ENCODE data around the gene GADD45G.
A peak's percentile ranks its signal among the peaks of the same experiment; 100 is the strongest.

GADD45G gene

GRCh38 chr9:89606049-89606623, 1.3 kb downstream of the GADD45G start:
- intact Hi-C loops (cut with DNase I) = loop anchor here (2.0 to 10.0 kb wide), 3 partner anchors 55 to 399 kb away; no protein-coding TSS in a partner anchor
- DNase-seq = peak; percentile 44 to 93 (median 58)

- intact Hi-C loops (cut with DNase I) = loop anchor here (2.0 to 10.0 kb wide), 3 partner anchors 54 to 398 kb away; no protein-coding TSS in a partner anchor
- peak in 3 of 10 donors; percentile 23 to 86 (median 34) for DNase-seq
Observed at GRCh38 chr9:89606624-89607311, 2.0 kb downstream of the GADD45G start.

- intact Hi-C loops (cut with DNase I) = loop anchor here (5.0 to 10.0 kb wide), 2 partner anchors 314 to 396 kb away; no protein-coding TSS in a partner anchor
- DNase-seq = peak in 2 of 10 donors; percentile 18 to 31
Observed at GRCh38 chr9:89608641-89609335, 4.0 kb downstream of the GADD45G start.

- intact Hi-C loops (cut with DNase I) = loop anchor here (5.0 to 10.0 kb wide), 2 partner anchors 313 to 395 kb away; no protein-coding TSS in a partner anchor
- peak in 2 of 10 donors; percentile 1 to 8 for DNase-seq
Observed at GRCh38 chr9:89609426-89610006, 4.7 kb downstream of the GADD45G start.

GRCh38 chr9:89610391-89610925, 5.6 kb downstream of the GADD45G start:
- DNase-seq = peak in 2 of 10 donors; percentile 13 to 70
- intact Hi-C loops (cut with DNase I) = no loop called here

GRCh38 chr9:89611425-89611824, 6.6 kb downstream of the GADD45G start:
- intact Hi-C loops (cut with DNase I) = no loop called here
- peak in 1 of 10 donors; percentile 18 for DNase-seq

- intact Hi-C loops (cut with DNase I) = no loop called here
- peak in 2 of 10 donors; percentile 52 to 54 for DNase-seq
Observed at GRCh38 chr9:89612566-89613278, 7.9 kb downstream of the GADD45G start.

GRCh38 chr9:89613912-89614892, 9.4 kb downstream of the GADD45G start:
- peak in 1 of 10 donors; percentile 31 for DNase-seq
- intact Hi-C loops (cut with DNase I) = no loop called here

GRCh38 chr9:89615661-89616060, 10.8 kb downstream of the GADD45G start:
- peak in 2 of 10 donors; percentile 35 to 37 for DNase-seq
- intact Hi-C loops (cut with DNase I) = no loop called here

GRCh38 chr9:89616411-89616810, 11.6 kb downstream of the GADD45G start:
- intact Hi-C loops (cut with DNase I) = no loop called here
- peak in 2 of 10 donors; percentile 51 to 72 for DNase-seq

- peak in 2 of 10 donors; percentile 18 to 51 for DNase-seq
- intact Hi-C loops (cut with DNase I) = no loop called here
Observed at GRCh38 chr9:89617978-89618377, 13.2 kb downstream of the GADD45G start.

GRCh38 chr9:89619019-89619418, 14.2 kb downstream of the GADD45G start:
- DNase-seq = peak in 1 of 10 donors; percentile 59
- intact Hi-C loops (cut with DNase I) = no loop called here

GRCh38 chr9:89619424-89620138, 14.8 kb downstream of the GADD45G start:
- DNase-seq = peak in 2 of 10 donors; percentile 20 to 67
- intact Hi-C loops (cut with DNase I) = no loop called here

- intact Hi-C loops (cut with DNase I) = no loop called here
- DNase-seq = peak in 3 of 10 donors; percentile 30 to 41 (median 31)
Observed at GRCh38 chr9:89621031-89621430, 16.2 kb downstream of the GADD45G start.

- intact Hi-C loops (cut with DNase I) = no loop called here
- peak in 4 of 10 donors; percentile 47 to 89 (median 81) for DNase-seq
Observed at GRCh38 chr9:89621676-89622075, 16.9 kb downstream of the GADD45G start.

GRCh38 chr9:89622933-89623861, 18.4 kb downstream of the GADD45G start:
- intact Hi-C loops (cut with DNase I) = no loop called here
- peak in 2 of 10 donors; percentile 75 to 78 for DNase-seq
